Measurements from ENCODE around the gene IRF2BP1.

GRCh38 chr19:45872095-45872919 is 13.6 kb downstream of the IRF2BP1 start:
- TF ChIP-seq, protein P1, sequence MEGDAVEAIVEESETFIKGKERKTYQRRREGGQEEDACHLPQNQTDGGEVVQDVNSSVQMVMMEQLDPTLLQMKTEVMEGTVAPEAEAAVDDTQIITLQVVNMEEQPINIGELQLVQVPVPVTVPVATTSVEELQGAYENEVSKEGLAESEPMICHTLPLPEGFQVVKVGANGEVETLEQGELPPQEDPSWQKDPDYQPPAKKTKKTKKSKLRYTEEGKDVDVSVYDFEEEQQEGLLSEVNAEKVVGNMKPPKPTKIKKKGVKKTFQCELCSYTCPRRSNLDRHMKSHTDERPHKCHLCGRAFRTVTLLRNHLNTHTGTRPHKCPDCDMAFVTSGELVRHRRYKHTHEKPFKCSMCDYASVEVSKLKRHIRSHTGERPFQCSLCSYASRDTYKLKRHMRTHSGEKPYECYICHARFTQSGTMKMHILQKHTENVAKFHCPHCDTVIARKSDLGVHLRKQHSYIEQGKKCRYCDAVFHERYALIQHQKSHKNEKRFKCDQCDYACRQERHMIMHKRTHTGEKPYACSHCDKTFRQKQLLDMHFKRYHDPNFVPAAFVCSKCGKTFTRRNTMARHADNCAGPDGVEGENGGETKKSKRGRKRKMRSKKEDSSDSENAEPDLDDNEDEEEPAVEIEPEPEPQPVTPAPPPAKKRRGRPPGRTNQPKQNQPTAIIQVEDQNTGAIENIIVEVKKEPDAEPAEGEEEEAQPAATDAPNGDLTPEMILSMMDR (IDR thresholded peaks at IDR 0.05) = no peak
- TF ChIP-seq POLR2A (IDR thresholded peaks at IDR 0.05) = no peak
